ENCODE data around the gene XIRP1. TPM values are rescaled to one million over a fixed set of nuclear protein-coding genes. Genes with fewer than 3 reads are reported as not detected.

Gene XIRP1
- total RNA-seq, 1 experiment from 2014 or later, result not detected

GRCh38 chr3:39205919-39206516, 13.6 kb upstream of the XIRP1 start:
- H3K4me2 ChIP-seq (ENCODE audit: low read length), result no peak overlapping the region
- DNase-seq (ENCODE audit: low read depth, low spot score) (no peak), ATAC-seq (no peak)
- H3K4me1 ChIP-seq (ENCODE audit: control insufficient read depth in 1 of 2, insufficient read depth in 2 of 2, low read length in 2 of 2), result peaks cover 0 to 3% of the 10 kb centered on the region in 2 experiments; a peak in 1 of 4 replicates
- H3K9me2 ChIP-seq (ENCODE audit: insufficient read depth), result no peaks in the 10 kb centered on the region
- H3K9ac ChIP-seq (ENCODE audit: low read length), result no peak overlapping the region
- intact Hi-C loops (cut with micrococcal nuclease), result no loop called here
- H3K27me3 ChIP-seq (ENCODE audit: insufficient read depth, low read length), result peaks cover 26% of the 10 kb centered on the region; the same call in 1 of the 2 replicates
- H4K20me1 ChIP-seq (ENCODE audit: insufficient read depth), result no peaks in the 10 kb centered on the region
- CTCF ChIA-PET, result no interaction called here
- no TSS peak for BruUV-seq (replicated peaks)
- TF ChIP-seq MAX (IDR thresholded peaks at IDR 0.05), result no peak
- no peak for TF ChIP-seq CBX3 (IDR thresholded peaks at IDR 0.05; ENCODE audit: low read depth)
- TF ChIP-seq EGR1 (IDR thresholded peaks at IDR 0.05; ENCODE audit: low read depth), result no peak
- no peak for TF ChIP-seq RAD21 (IDR thresholded peaks at IDR 0.05; ENCODE audit: low read depth)
- no peak for TF ChIP-seq ATF3 (IDR thresholded peaks at IDR 0.05)
- no peak for TF ChIP-seq SIN3A (IDR thresholded peaks at IDR 0.05; ENCODE audit: low read depth)
- no peak for TF ChIP-seq FOSL1 (IDR thresholded peaks at IDR 0.05; ENCODE audit: low read depth)
- no peak for TF ChIP-seq EZH2 (IDR thresholded peaks at IDR 0.05)
- TF ChIP-seq CEBPB (IDR thresholded peaks at IDR 0.05; ENCODE audit: low read depth), result no peak
- no peak for TF ChIP-seq TCF7L2 (IDR thresholded peaks at IDR 0.05; ENCODE audit: borderline replicate concordance, extremely low read depth, insufficient read depth, insufficient read length)
- TF ChIP-seq REST (IDR thresholded peaks at IDR 0.05; ENCODE audit: low read depth), result no peak
- TF ChIP-seq POLR2AphosphoS5 (IDR thresholded peaks at IDR 0.05; ENCODE audit: low read depth, low read length), result no peak
- TF ChIP-seq ZFX (IDR thresholded peaks at IDR 0.05), result no peak
- TF ChIP-seq JUND (IDR thresholded peaks at IDR 0.05), result no peak
- no peak for TF ChIP-seq ZBTB33 (IDR thresholded peaks at IDR 0.05; ENCODE audit: extremely low read depth, insufficient replicate concordance, low read length)
- TF ChIP-seq YY1 (IDR thresholded peaks at IDR 0.05; ENCODE audit: extremely low read depth, insufficient replicate concordance, low read depth, low read length), result no peak
- TF ChIP-seq ZNF274 (IDR thresholded peaks at IDR 0.05; ENCODE audit: low read depth, low read length), result no peak
- POLR2A ChIA-PET, result no interaction called here
- RAD21 ChIA-PET (ENCODE audit: low non-redundant PET in 1 of 2, low total read pairs in 2 of 2, uncharacterized antibody in 2 of 2, unreplicated experiment in 2 of 2), result no interaction called here
- H3K79me2 ChIP-seq (ENCODE audit: insufficient read depth, low read length), result no peaks in the 10 kb centered on the region
- H3K27ac ChIP-seq (ENCODE audit: low read depth, low read length), result no peak overlapping the region
- no peak overlapping the region for H3K4me3 ChIP-seq (replicated peaks in 1 of 2; ENCODE audit: low read depth in 1 of 2, low read length in 2 of 2)
- no peaks in the 10 kb centered on the region for H3K9me3 ChIP-seq (ENCODE audit: control insufficient read depth in 1 of 2, insufficient read depth in 1 of 2, low read depth in 1 of 2, low read length in 2 of 2)
- H2AFZ ChIP-seq (ENCODE audit: low read depth, low read length, poor library complexity, severe bottlenecking), result no peak overlapping the region
- no peaks in the 10 kb centered on the region for H3K36me3 ChIP-seq (ENCODE audit: control insufficient read depth in 1 of 2, insufficient read depth in 2 of 2, low read length in 2 of 2)

Data from HCT116 (cell line).